GM23338 (cell line): ENCODE data around the gene CSNK2B. TPM values are rescaled to one million over a fixed set of nuclear protein-coding genes. Genes with fewer than 3 reads are reported as not detected.

Experiments used
- ATAC-seq: fragments of 200-7000 bp; cut with Tn5 transposase; 3 replicates; pipeline ENCODE4 v1.9.1; 2020
- DNase-seq: peaks from one replicate; pipeline ENCODE4 v3.0.0-alpha.2; 2015; ENCODE audit warnings: low spot score
- H2AFZ ChIP-seq: fragments of 200-600 bp; sonication (generic); 2 replicates; pipeline ENCODE4 v1.8.0; 2016; ENCODE audit warnings: antibody characterized with exemption, mild to moderate bottlenecking, moderate library complexity
- H3F3A ChIP-seq: fragments of 200-600 bp; sonication (generic); replicated peaks from 2 replicates; pipeline ENCODE4 v1.8.0; 2017; ENCODE audit warnings: antibody characterized with exemption, mixed run types, low read depth
- H3K27ac ChIP-seq: fragments of 200-600 bp; sonication (generic); 2 replicates; pipeline ENCODE4 v1.6.1; 2016; ENCODE audit warnings: low read depth
- H3K27me3 ChIP-seq: fragments of 200-600 bp; sonication (generic); 2 replicates; pipeline ENCODE4 v1.8.0; 2016; ENCODE audit warnings: mild to moderate bottlenecking, mixed run types, moderate library complexity; ENCODE audit not compliant: insufficient read depth
- H3K36me3 ChIP-seq: fragments of 200-600 bp; sonication (generic); 2 replicates; pipeline ENCODE4 v1.8.0; 2016; ENCODE audit warnings: mild to moderate bottlenecking; ENCODE audit not compliant: insufficient read depth
- H3K4me1 ChIP-seq: fragments of 200-600 bp; sonication (generic); 2 replicates; pipeline ENCODE4 v1.8.0; 2016; ENCODE audit warnings: mild to moderate bottlenecking, moderate library complexity; ENCODE audit not compliant: insufficient read depth
- H3K4me2 ChIP-seq: fragments of 200-600 bp; sonication (generic); 2 replicates; pipeline ENCODE4 v1.7.1; 2017; ENCODE audit warnings: mixed run types
- H3K4me3 ChIP-seq: fragments of 200-600 bp; sonication (generic); 2 replicates; pipeline ENCODE4 v1.6.1; 2016; ENCODE audit warnings: mixed run types
- H3K79me2 ChIP-seq: fragments of 200-600 bp; sonication (generic); replicated peaks from 2 replicates; pipeline ENCODE4 v1.8.0; 2017; ENCODE audit warnings: mild to moderate bottlenecking; ENCODE audit not compliant: insufficient read depth
- H3K9me2 ChIP-seq: fragments of 200-600 bp; sonication (generic); 2 replicates; pipeline ENCODE4 v1.8.0; 2017; ENCODE audit not compliant: insufficient read depth
- H4K20me1 ChIP-seq: fragments of 200-600 bp; sonication (generic); replicated peaks from 2 replicates; pipeline ENCODE4 v1.8.0; 2017; ENCODE audit warnings: mild to moderate bottlenecking; ENCODE audit not compliant: insufficient read depth
- H3K27ac Mint-ChIP-seq: 2 replicates; pipeline ENCODE4 v1.8.0; 2020; ENCODE audit warnings: inconsistent platforms, mild to moderate bottlenecking, moderate library complexity, mixed read lengths
- H3K27me3 Mint-ChIP-seq: 3 replicates; pipeline ENCODE4 v1.8.0; 2022; ENCODE audit warnings: low read depth, mild to moderate bottlenecking, moderate library complexity, mixed read lengths, inconsistent platforms; ENCODE audit not compliant: insufficient read depth, poor library complexity
- H3K36me3 Mint-ChIP-seq: 3 replicates; pipeline ENCODE4 v1.8.0; 2021; ENCODE audit warnings: low read depth, mild to moderate bottlenecking, inconsistent platforms, moderate library complexity, mixed read lengths
- H3K4me1 Mint-ChIP-seq: 3 replicates; pipeline ENCODE4 v1.8.0; 2020; ENCODE audit warnings: mild to moderate bottlenecking, inconsistent platforms, mixed read lengths
- H3K4me3 Mint-ChIP-seq: 3 replicates; pipeline ENCODE4 v1.8.0; 2021; ENCODE audit warnings: moderate library complexity, mild to moderate bottlenecking, inconsistent platforms, mixed read lengths
- H3K9me3 Mint-ChIP-seq: 3 replicates; pipeline ENCODE4 v1.8.0; 2020; ENCODE audit warnings: moderate library complexity, mild to moderate bottlenecking, inconsistent platforms, mixed read lengths
- polyA plus RNA-seq: library from polyadenylated mRNA; unstranded; fragments of >200 nt; fragmentation: Nextera tagmentation; extraction: Ambion mirVana; gene quantifications from 2 replicates; pipeline ENCODE4 v1.2.1, GENCODE V29; 2016
- total RNA-seq: library from RNA; depleted of rRNA; stranded (reverse); fragments of >200 nt; shearing (Covaris generic); gene quantifications from 2 replicates; pipeline ENCODE4 v1.2.3, GENCODE V29; 2014
- TF ChIP-seq, protein P1 (sequence below): fragments of 250-450 bp; sonication (Bioruptor Pico); IDR thresholded peaks from 2 replicates; pipeline ENCODE4 v1.5.0; 2020; ENCODE audit warnings: mild to moderate bottlenecking, moderate library complexity
- TF ChIP-seq, protein P2 (sequence below), 2 experiments: fragments of 200-600 bp in 1 of 2; sonication (generic) in 1 of 2; conservative IDR thresholded peaks; 2 replicates each; pipeline versions ENCODE4 v1.5.1 to v1.6.1; 2016 to 2017; ENCODE audit warnings: antibody characterized with exemption in 2 of 2, low read depth in 2 of 2, mild to moderate bottlenecking in 2 of 2, moderate library complexity in 1 of 2

CSNK2B gene
- total and polyA plus RNA-seq, 2 experiments from 2014 or later = 260 to 271 TPM

DNA sequence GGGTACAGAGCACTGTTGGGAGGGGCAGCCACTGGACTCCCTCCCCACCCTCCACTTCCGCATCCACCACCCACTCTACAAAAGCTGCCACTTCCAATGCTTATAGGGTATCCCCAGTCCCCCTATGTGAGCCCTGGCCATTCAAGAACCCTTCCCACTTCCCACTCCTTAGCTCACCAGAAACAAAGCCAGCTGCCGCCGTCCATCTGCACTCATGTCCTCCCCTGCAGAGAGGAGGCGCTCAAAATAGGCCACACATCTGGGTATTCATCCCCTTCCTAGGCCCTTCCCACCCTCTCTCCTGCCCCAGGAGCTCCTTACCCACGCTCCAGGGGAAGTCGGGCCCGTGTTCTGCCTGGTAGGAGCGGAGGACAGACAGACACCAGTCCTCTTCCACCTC lies 21.4 kb downstream of the CSNK2B start:
- Histone ChIP-seq H3K4me3 (no peak overlapping the region), H3K4me1 (peaks cover 3% of the 10 kb centered on the region), H2AFZ (no peak overlapping the region), H3K79me2 (no peaks in the 10 kb centered on the region), H4K20me1 (no peaks in the 10 kb centered on the region), H3K27ac (no peak overlapping the region), H3K9me2 (no peaks in the 10 kb centered on the region), H3K36me3 (no peaks in the 10 kb centered on the region), H3F3A (0 out of 2 replicates have a peak, but pooled peaks cover 5% of the 10 kb centered on the region), H3K4me2 (no peak overlapping the region), H3K27me3 (peaks cover 3% of the 10 kb centered on the region)
- TF ChIP-seq, protein P1, sequence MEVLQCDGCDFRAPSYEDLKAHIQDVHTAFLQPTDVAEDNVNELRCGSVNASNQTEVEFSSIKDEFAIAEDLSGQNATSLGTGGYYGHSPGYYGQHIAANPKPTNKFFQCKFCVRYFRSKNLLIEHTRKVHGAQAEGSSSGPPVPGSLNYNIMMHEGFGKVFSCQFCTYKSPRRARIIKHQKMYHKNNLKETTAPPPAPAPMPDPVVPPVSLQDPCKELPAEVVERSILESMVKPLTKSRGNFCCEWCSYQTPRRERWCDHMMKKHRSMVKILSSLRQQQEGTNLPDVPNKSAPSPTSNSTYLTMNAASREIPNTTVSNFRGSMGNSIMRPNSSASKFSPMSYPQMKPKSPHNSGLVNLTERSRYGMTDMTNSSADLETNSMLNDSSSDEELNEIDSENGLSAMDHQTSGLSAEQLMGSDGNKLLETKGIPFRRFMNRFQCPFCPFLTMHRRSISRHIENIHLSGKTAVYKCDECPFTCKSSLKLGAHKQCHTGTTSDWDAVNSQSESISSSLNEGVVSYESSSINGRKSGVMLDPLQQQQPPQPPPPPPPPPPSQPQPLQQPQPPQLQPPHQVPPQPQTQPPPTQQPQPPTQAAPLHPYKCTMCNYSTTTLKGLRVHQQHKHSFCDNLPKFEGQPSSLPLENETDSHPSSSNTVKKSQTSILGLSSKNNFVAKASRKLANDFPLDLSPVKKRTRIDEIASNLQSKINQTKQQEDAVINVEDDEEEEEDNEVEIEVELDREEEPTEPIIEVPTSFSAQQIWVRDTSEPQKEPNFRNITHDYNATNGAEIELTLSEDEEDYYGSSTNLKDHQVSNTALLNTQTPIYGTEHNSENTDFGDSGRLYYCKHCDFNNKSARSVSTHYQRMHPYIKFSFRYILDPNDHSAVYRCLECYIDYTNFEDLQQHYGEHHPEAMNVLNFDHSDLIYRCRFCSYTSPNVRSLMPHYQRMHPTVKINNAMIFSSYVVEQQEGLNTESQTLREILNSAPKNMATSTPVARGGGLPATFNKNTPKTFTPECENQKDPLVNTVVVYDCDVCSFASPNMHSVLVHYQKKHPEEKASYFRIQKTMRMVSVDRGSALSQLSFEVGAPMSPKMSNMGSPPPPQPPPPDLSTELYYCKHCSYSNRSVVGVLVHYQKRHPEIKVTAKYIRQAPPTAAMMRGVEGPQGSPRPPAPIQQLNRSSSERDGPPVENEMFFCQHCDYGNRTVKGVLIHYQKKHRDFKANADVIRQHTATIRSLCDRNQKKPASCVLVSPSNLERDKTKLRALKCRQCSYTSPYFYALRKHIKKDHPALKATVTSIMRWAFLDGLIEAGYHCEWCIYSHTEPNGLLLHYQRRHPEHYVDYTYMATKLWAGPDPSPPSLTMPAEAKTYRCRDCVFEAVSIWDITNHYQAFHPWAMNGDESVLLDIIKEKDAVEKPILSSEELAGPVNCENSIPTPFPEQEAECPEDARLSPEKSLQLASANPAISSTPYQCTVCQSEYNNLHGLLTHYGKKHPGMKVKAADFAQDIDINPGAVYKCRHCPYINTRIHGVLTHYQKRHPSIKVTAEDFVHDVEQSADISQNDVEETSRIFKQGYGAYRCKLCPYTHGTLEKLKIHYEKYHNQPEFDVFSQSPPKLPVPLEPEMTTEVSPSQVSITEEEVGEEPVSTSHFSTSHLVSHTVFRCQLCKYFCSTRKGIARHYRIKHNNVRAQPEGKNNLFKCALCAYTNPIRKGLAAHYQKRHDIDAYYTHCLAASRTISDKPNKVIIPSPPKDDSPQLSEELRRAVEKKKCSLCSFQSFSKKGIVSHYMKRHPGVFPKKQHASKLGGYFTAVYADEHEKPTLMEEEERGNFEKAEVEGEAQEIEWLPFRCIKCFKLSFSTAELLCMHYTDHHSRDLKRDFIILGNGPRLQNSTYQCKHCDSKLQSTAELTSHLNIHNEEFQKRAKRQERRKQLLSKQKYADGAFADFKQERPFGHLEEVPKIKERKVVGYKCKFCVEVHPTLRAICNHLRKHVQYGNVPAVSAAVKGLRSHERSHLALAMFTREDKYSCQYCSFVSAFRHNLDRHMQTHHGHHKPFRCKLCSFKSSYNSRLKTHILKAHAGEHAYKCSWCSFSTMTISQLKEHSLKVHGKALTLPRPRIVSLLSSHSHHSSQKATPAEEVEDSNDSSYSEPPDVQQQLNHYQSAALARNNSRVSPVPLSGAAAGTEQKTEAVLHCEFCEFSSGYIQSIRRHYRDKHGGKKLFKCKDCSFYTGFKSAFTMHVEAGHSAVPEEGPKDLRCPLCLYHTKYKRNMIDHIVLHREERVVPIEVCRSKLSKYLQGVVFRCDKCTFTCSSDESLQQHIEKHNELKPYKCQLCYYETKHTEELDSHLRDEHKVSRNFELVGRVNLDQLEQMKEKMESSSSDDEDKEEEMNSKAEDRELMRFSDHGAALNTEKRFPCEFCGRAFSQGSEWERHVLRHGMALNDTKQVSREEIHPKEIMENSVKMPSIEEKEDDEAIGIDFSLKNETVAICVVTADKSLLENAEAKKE (CRISPR knock-in tag) = no peak
- TF ChIP-seq, protein P2, sequence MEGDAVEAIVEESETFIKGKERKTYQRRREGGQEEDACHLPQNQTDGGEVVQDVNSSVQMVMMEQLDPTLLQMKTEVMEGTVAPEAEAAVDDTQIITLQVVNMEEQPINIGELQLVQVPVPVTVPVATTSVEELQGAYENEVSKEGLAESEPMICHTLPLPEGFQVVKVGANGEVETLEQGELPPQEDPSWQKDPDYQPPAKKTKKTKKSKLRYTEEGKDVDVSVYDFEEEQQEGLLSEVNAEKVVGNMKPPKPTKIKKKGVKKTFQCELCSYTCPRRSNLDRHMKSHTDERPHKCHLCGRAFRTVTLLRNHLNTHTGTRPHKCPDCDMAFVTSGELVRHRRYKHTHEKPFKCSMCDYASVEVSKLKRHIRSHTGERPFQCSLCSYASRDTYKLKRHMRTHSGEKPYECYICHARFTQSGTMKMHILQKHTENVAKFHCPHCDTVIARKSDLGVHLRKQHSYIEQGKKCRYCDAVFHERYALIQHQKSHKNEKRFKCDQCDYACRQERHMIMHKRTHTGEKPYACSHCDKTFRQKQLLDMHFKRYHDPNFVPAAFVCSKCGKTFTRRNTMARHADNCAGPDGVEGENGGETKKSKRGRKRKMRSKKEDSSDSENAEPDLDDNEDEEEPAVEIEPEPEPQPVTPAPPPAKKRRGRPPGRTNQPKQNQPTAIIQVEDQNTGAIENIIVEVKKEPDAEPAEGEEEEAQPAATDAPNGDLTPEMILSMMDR (conservative IDR thresholded peaks at IDR 0.05; ENCODE audit: low read depth in 2 of 2) = 0 out of 4 replicates have a peak, but pooled peaks of 1 of the 2 experiments have one; percentile 20
- H3K4me3 Mint-ChIP-seq = no peak overlapping the region
- peaks cover 13% of the 10 kb centered on the region for H3K27me3 Mint-ChIP-seq
- peaks cover 4% of the 10 kb centered on the region for H3K4me1 Mint-ChIP-seq
- no peaks in the 10 kb centered on the region for H3K9me3 Mint-ChIP-seq
- ATAC-seq = no peak
- peaks cover 14% of the 10 kb centered on the region for H3K36me3 Mint-ChIP-seq
- DNase-seq = no peak
- H3K27ac Mint-ChIP-seq = no peak overlapping the region
